ENCODE measurements around the gene FOXA3. TPM values are rescaled to one million over a fixed set of nuclear protein-coding genes. Genes with fewer than 3 reads are reported as not detected.

The FOXA3 gene
- total and polyA plus RNA-seq, 7 donors, result 0.49 to 72.8 (median 42.6) TPM; not detected in 3

- WGBS, 2 donors, result 18 to 65% methylated on average over 10 of the region's 10 CpGs
- TF ChIP-seq POLR2A (IDR thresholded peaks at IDR 0.05) (no peak), POLR2AphosphoS5 (IDR thresholded peaks at IDR 0.05) (no peak), CTCF (IDR thresholded peaks at IDR 0.05) (no peak), EP300 (IDR thresholded peaks at IDR 0.05) (no peak)
- Histone ChIP-seq H3K4me3 (no peak overlapping the region), H3K27ac (no peak overlapping the region), H3K27me3 (peaks cover 3 to 18% (median 5%) of the 10 kb centered on the region in 3 donors), H3K4me1 (peaks cover 0 to 46% (median 39%) of the 10 kb centered on the region in 4 donors), H3K36me3 (peaks cover 0 to 10% (median 10%) of the 10 kb centered on the region in 4 donors), H3K9me3 (no peaks in the 10 kb centered on the region)
- intact Hi-C loops (cut with DNase I), result loop anchor here (5.0 kb wide), 2 partner anchors 64 to 461 kb away; partner anchors contain the start of gene RSPH6A
- no peak for DNase-seq
Observed at GRCh38 chr19:45881082-45881908, 17.2 kb downstream of the FOXA3 start.

- H3K27me3 ChIP-seq, result peaks cover 0 to 11% (median 1%) of the 10 kb centered on the region in 3 donors
- H3K27ac ChIP-seq, result no peak overlapping the region
- H3K9me3 ChIP-seq, result no peaks in the 10 kb centered on the region
- 12 to 49% methylated on average over 4 of the region's 4 CpGs for WGBS, 2 donors
- peaks cover 0 to 10% (median 10%) of the 10 kb centered on the region in 4 donors for H3K36me3 ChIP-seq
- H3K4me3 ChIP-seq, result peak overlapping the region in 1 of 4 donors; percentile 25
- H3K4me1 ChIP-seq, result peaks cover 0 to 40% (median 37%) of the 10 kb centered on the region in 4 donors
- intact Hi-C loops (cut with DNase I), result loop anchor here (5.0 kb wide), 2 partner anchors 65 to 460 kb away; partner anchors contain the start of gene RSPH6A
- no peak for DNase-seq
- TF ChIP-seq CTCF (IDR thresholded peaks at IDR 0.05) (no peak), POLR2A (IDR thresholded peaks at IDR 0.05) (no peak), EP300 (IDR thresholded peaks at IDR 0.05) (no peak), POLR2AphosphoS5 (IDR thresholded peaks at IDR 0.05) (no peak)
Observed at GRCh38 chr19:45881909-45882528, 17.9 kb downstream of the FOXA3 start.

GRCh38 chr19:45882652-45883585 is 18.8 kb downstream of the FOXA3 start:
- Histone ChIP-seq H3K27ac (peak overlapping the region in 2 of 4 donors; percentile 24 to 27), H3K4me3 (peak overlapping the region in 3 of 4 donors; percentile 13 to 25 (median 22)), H3K4me1 (peaks cover 0 to 45% (median 40%) of the 10 kb centered on the region in 4 donors), H3K9me3 (no peaks in the 10 kb centered on the region), H3K27me3 (peaks cover 0 to 4% (median 0%) of the 10 kb centered on the region in 3 donors), H3K36me3 (peaks cover 0 to 10% (median 10%) of the 10 kb centered on the region in 4 donors)
- DNase-seq, result peak; percentile 91
- WGBS, 2 donors, result 7 to 20% methylated on average over 47 of the region's 47 CpGs
- TF ChIP-seq POLR2A (IDR thresholded peaks at IDR 0.05), result peak in 1 of 2 donors; percentile 72
- no peak for TF ChIP-seq EP300 (IDR thresholded peaks at IDR 0.05)
- TF ChIP-seq CTCF (IDR thresholded peaks at IDR 0.05), result peak; percentile 71 to 88 (median 82)
- intact Hi-C loops (cut with DNase I), result loop anchor here (1.0 to 5.0 kb wide), 3 partner anchors 19 to 459 kb away; partner anchors contain the start of genes FOXA3 and RSPH6A

GRCh38 chr19:45883586-45883880 is 19.4 kb downstream of the FOXA3 start:
- peak overlapping the region in 1 of 4 donors; percentile 2 for H3K27ac ChIP-seq
- DNase-seq, result no peak
- peaks cover 0 to 10% (median 10%) of the 10 kb centered on the region in 4 donors for H3K36me3 ChIP-seq
- H3K27me3 ChIP-seq, result peaks cover 0 to 4% (median 0%) of the 10 kb centered on the region in 3 donors
- H3K4me3 ChIP-seq, result peak overlapping the region in 2 of 4 donors; percentile 13 to 84
- H3K4me1 ChIP-seq, result peaks cover 0 to 45% (median 40%) of the 10 kb centered on the region in 4 donors
- H3K9me3 ChIP-seq, result no peaks in the 10 kb centered on the region
- intact Hi-C loops (cut with DNase I), result loop anchor here (1.0 to 5.0 kb wide), 3 partner anchors 19 to 459 kb away; partner anchors contain the start of genes FOXA3 and RSPH6A
- TF ChIP-seq POLR2A (IDR thresholded peaks at IDR 0.05), result no peak
- TF ChIP-seq CTCF (IDR thresholded peaks at IDR 0.05), result peak in 1 of 4 experiments; percentile 37
- 11 to 20% methylated on average over 5 of the region's 5 CpGs for WGBS, 2 donors
